ENCODE results near the gene COX19.

- TF ChIP-seq SP1 (IDR thresholded peaks at IDR 0.05), result no peak
- no peak for TF ChIP-seq LEF1 (IDR thresholded peaks at IDR 0.05; ENCODE audit: borderline replicate concordance)
- no peak for TF ChIP-seq NFRKB (IDR thresholded peaks at IDR 0.05)
- no peak for TF ChIP-seq BHLHE40 (IDR thresholded peaks at IDR 0.05; ENCODE audit: borderline replicate concordance)
- TF ChIP-seq HDGF (IDR thresholded peaks at IDR 0.05; ENCODE audit: borderline replicate concordance), result no peak
- TF ChIP-seq ELF4 (IDR thresholded peaks at IDR 0.05), result no peak
- no peak for TF ChIP-seq SUZ12 (IDR thresholded peaks at IDR 0.05)
- no peak for TF ChIP-seq ARNT (IDR thresholded peaks at IDR 0.05)
- no peak for TF ChIP-seq FOXK2 (IDR thresholded peaks at IDR 0.05)
Observed at GRCh38 chr7:969403-969802, 5.9 kb downstream of the COX19 start.

Measured in HEK293T (cell line).